Thoracic aorta (tissue), 2 donors: ENCODE measurements around the gene SMIM10. TPM values are rescaled to one million over a fixed set of nuclear protein-coding genes. Genes with fewer than 3 reads are reported as not detected.

Experiments used
- ATAC-seq: fragments of 150-250 bp; one replicate; pipeline ENCODE4 v1.8.0; 2017; ENCODE audit warnings: low read depth; ENCODE audit not compliant: insufficient number of reproducible peaks, low FRiP score
- DNase-seq: peaks from one replicate; pipeline ENCODE4 v3.0.0-alpha.2; 2020; ENCODE audit warnings: low spot score
- H3K27ac ChIP-seq, 2 donors: fragments of 200-600 bp; sonication (generic); 1 replicate in 1 of 2; 2 replicates in 1 of 2; pipeline ENCODE4 v1.5.1; 2016; ENCODE audit warnings: mild to moderate bottlenecking in 2 of 2, moderate library complexity in 2 of 2
- H3K27me3 ChIP-seq: fragments of 200-600 bp; sonication (generic); replicated peaks from 2 replicates; pipeline ENCODE4 v1.6.0; 2016; ENCODE audit warnings: mild to moderate bottlenecking; ENCODE audit not compliant: insufficient read depth
- H3K36me3 ChIP-seq: fragments of 200-600 bp; sonication (generic); one replicate; pipeline ENCODE4 v1.5.1; 2016
- H3K4me1 ChIP-seq, 2 donors: fragments of 200-600 bp; sonication (generic); 1 replicate in 1 of 2; 2 replicates in 1 of 2; pipeline versions ENCODE4 v1.5.1 to v1.6.0; 2016; ENCODE audit warnings: low read depth in 2 of 2, mild to moderate bottlenecking in 1 of 2; ENCODE audit not compliant: control insufficient read depth in 1 of 2
- H3K4me3 ChIP-seq: fragments of 200-600 bp; sonication (generic); 2 replicates; pipeline ENCODE4 v1.5.1; 2016; ENCODE audit warnings: mild to moderate bottlenecking
- H3K9me3 ChIP-seq: fragments of 200-600 bp; sonication (generic); 2 replicates; pipeline ENCODE4 v1.5.1; 2016
- total RNA-seq, 2 donors: library from RNA; depleted of rRNA; stranded (reverse); fragments of >200 nt; gene quantifications; one replicate each; pipeline versions ENCODE4 v1.1.0 to v1.2.3, GENCODE V29; 2016
- TF ChIP-seq, protein P1 (sequence below): fragments of 200-600 bp; sonication (generic); IDR thresholded peaks from one replicate; pipeline ENCODE4 v1.5.1; 2019; ENCODE audit warnings: antibody characterized with exemption

The SMIM10 gene
- total RNA-seq, 2 donors from 2014 or later = 9.9 to 14.6 TPM

DNA sequence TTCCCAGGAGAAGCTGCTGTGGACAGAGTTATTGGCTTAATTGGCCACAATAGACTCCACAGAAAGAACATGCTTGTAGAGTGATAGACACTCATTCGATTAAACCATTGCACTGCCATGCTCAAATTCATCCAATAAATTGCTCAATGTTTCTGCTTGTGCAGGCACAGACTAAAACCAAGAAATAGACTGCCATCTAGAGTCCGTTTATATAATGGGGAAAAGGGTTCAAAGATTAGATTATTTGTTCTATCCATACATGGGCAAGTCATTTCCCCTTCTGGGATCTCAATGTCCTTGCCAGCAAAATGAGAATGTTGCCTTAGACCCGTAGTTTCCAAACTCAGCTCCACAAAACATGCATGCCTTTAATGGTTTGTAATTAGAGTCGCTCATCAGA lies 8.7 kb downstream of the SMIM10 start:
- Histone ChIP-seq H3K9me3 (no peaks in the 10 kb centered on the region), H3K27me3 (no peaks in the 10 kb centered on the region), H3K4me1 (peaks cover 0 to 7% of the 10 kb centered on the region in 2 donors), H3K4me3 (no peak overlapping the region), H3K27ac (peak overlapping the region; percentile 79 to 86), H3K36me3 (no peaks in the 10 kb centered on the region)
- DNase-seq = no peak
- TF ChIP-seq, protein P1, sequence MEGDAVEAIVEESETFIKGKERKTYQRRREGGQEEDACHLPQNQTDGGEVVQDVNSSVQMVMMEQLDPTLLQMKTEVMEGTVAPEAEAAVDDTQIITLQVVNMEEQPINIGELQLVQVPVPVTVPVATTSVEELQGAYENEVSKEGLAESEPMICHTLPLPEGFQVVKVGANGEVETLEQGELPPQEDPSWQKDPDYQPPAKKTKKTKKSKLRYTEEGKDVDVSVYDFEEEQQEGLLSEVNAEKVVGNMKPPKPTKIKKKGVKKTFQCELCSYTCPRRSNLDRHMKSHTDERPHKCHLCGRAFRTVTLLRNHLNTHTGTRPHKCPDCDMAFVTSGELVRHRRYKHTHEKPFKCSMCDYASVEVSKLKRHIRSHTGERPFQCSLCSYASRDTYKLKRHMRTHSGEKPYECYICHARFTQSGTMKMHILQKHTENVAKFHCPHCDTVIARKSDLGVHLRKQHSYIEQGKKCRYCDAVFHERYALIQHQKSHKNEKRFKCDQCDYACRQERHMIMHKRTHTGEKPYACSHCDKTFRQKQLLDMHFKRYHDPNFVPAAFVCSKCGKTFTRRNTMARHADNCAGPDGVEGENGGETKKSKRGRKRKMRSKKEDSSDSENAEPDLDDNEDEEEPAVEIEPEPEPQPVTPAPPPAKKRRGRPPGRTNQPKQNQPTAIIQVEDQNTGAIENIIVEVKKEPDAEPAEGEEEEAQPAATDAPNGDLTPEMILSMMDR = peak; percentile 30
- peak; percentile 52 for ATAC-seq

DNA sequence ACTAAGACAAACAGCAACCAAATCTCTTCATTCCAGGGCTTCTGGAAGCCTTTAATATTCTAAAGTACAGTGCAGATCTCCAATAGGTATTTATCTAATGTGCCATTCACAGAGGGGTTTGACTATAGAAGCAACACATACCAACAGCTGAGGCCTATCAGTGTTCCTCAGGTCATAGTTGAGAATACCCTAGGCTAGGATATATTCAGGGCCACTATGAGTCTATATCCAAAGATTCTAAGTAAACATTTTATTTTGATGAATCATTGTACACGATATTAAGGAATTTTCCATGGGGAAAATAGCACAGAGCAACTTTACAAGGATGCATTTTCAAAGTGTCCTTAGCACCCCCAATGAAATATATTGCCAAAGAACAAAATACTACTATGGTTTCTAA lies 9.7 kb downstream of the SMIM10 start:
- peak overlapping the region; percentile 79 to 86 for H3K27ac ChIP-seq
- peaks cover 0 to 7% of the 10 kb centered on the region in 2 donors for H3K4me1 ChIP-seq
- H3K4me3 ChIP-seq = no peak overlapping the region
- H3K36me3 ChIP-seq = no peaks in the 10 kb centered on the region
- no peaks in the 10 kb centered on the region for H3K9me3 ChIP-seq
- ATAC-seq (no peak), DNase-seq (no peak)
- H3K27me3 ChIP-seq = no peaks in the 10 kb centered on the region
- TF ChIP-seq, protein P1 = no peak

DNA sequence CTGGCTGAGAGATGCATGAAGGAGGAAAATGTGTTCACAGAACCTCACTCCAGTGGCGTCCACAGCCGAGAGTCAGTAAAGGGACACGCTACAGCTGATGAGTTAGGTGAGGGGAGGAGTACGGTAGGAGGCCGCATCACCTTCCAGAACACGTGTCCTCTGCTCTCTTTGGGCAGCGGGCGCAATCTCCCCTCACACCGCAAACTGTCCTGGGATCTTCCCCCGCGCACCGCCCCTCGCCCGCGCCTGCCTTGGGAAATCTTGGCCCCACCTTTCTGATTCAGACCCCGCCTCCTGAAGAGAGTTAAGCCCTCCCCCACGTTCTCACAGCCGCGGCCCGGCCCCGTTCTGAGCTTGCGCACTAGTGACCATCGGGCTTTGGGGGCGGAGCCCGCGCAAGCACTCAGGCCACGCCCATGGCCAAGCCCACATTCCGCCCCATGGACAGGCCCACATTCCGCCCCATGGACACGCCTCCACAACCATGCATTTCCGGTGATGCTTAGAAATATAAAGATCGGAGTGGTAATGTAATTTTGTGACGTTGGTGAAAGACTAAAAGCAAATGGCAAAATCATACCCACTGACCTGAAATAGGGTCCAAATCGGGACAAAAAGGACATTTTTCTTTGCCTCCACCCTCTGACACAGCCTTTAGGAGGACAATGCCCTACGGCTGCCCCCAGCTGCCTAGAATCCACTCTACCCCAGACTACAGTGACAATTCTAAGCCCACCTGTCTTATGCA lies 13.3 kb downstream of the SMIM10 start:
- no peaks in the 10 kb centered on the region for H3K9me3 ChIP-seq
- peak; percentile 86 for ATAC-seq
- peak overlapping the region; percentile 73 for H3K4me3 ChIP-seq
- DNase-seq = peak; percentile 65
- no peaks in the 10 kb centered on the region for H3K27me3 ChIP-seq
- TF ChIP-seq, protein P1 = no peak
- no peaks in the 10 kb centered on the region for H3K36me3 ChIP-seq
- H3K27ac ChIP-seq = peak overlapping the region in 1 of 2 donors; percentile 47
- H3K4me1 ChIP-seq = peaks cover 0 to 7% of the 10 kb centered on the region in 2 donors

DNA sequence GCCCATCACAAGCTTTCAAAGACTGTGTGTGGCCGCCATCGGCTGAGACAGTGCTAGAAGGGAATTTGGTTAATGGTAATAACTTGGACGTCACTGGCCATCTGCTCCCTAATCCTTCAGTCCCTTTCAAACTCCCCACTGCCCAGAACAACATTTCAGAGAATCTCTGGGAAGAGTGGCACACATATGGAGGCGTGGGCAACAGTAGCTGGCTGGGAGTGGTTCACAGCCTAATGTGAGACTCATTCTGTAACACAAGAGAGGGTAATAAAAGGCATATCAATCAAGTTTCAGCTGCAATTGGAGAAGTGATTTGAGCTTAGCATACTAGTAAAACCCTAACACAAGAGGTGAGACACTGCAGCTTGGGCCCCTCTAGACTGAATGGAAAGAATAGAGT lies 15.4 kb downstream of the SMIM10 start:
- no peak overlapping the region for H3K4me3 ChIP-seq
- TF ChIP-seq, protein P1 = no peak
- no peaks in the 10 kb centered on the region for H3K9me3 ChIP-seq
- no peak overlapping the region for H3K27ac ChIP-seq
- H3K4me1 ChIP-seq = no peaks in the 10 kb centered on the region
- DNase-seq = no peak
- ATAC-seq = no peak
- no peaks in the 10 kb centered on the region for H3K27me3 ChIP-seq
- H3K36me3 ChIP-seq = no peaks in the 10 kb centered on the region

DNA sequence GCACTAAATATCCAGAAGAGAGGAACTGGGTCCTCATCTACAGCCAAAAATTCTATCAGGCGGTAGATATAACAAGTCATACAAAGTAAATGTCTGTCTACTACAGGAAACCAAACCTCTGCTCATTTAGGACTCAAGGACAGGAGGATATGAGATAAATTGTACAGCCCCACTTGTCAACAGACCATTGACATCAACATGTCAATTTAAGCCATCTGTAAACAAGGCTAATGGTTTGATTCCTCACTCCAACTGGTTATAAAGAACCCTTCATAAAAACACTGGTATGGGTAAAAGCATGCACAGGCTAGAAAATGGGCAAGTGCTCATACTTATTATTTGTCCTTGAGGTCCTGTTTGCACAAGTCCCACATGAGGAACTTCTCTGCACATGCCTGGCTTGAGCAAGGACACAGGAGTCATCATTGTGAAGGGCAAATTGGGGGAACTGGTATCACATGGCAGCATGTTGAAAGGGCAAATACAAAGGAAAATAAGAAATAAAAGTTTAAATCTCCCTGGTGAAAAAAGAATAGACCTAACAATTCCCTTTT lies 18.3 kb downstream of the SMIM10 start:
- no peak for ATAC-seq
- no peak for DNase-seq
- TF ChIP-seq, protein P1 = no peak
- Histone ChIP-seq H3K27me3 (no peaks in the 10 kb centered on the region), H3K9me3 (no peaks in the 10 kb centered on the region), H3K27ac (no peak overlapping the region), H3K4me1 (no peaks in the 10 kb centered on the region), H3K4me3 (no peak overlapping the region), H3K36me3 (no peaks in the 10 kb centered on the region)
